ENCODE measurements around the gene MED15.
"Not testable (repeated sequence)": the region's sequence is repeated elsewhere in the genome, so short reads cannot be mapped to it uniquely, and the experiment has no call there.

MED15 gene

GRCh38 chr22:20542055-20542454, 34.6 kb downstream of the MED15 start:
- Histone ChIP-seq H4K20me1 (peaks cover 87% of the 10 kb centered on the region), H3K27ac (no peak overlapping the region), H3K27me3 (no peaks in the 10 kb centered on the region), H3K4me3 (no peak overlapping the region), H3K36me3 (peaks cover 89% of the 10 kb centered on the region), H3K4me1 (peaks cover 36% of the 10 kb centered on the region), H3K4me2 (no peak overlapping the region), H3K9ac (no peak overlapping the region), H3K9me3 (no peaks in the 10 kb centered on the region)
- TF ChIP-seq Cebpa-rat (IDR thresholded peaks at IDR 0.05), result no peak

- peaks cover 34% of the 10 kb centered on the region for H3K4me1 ChIP-seq
- no peaks in the 10 kb centered on the region for H3K27me3 ChIP-seq
- no peak overlapping the region for H3K4me2 ChIP-seq
- H3K27ac ChIP-seq, result no peak overlapping the region
- no peaks in the 10 kb centered on the region for H3K9me3 ChIP-seq
- peaks cover 87% of the 10 kb centered on the region for H4K20me1 ChIP-seq
- no peak for TF ChIP-seq Cebpa-rat (IDR thresholded peaks at IDR 0.05)
- H3K4me3 ChIP-seq, result no peak overlapping the region
- no peak overlapping the region for H3K9ac ChIP-seq
- H3K36me3 ChIP-seq, result peaks cover 82% of the 10 kb centered on the region
Observed at GRCh38 chr22:20542736-20543135, 35.3 kb downstream of the MED15 start.

- peak overlapping the region; percentile 60 for H3K4me2 ChIP-seq
- H3K9me3 ChIP-seq, H3K9ac ChIP-seq, H3K27me3 ChIP-seq, H3K27ac ChIP-seq, H3K4me3 ChIP-seq: not testable (repeated sequence)
- peaks cover 59% of the 10 kb centered on the region for H3K4me1 ChIP-seq
- H3K36me3 ChIP-seq, result peaks cover 64% of the 10 kb centered on the region
- peaks cover 95% of the 10 kb centered on the region for H4K20me1 ChIP-seq
Observed at GRCh38 chr22:20545318-20545634, 37.9 kb downstream of the MED15 start.

- Histone ChIP-seq H3K27me3 (no peaks in the 10 kb centered on the region), H3K36me3 (peaks cover 64% of the 10 kb centered on the region), H4K20me1 (peaks cover 95% of the 10 kb centered on the region), H3K4me2 (peak overlapping the region; percentile 60), H3K27ac (no peak overlapping the region), H3K9me3 (no peaks in the 10 kb centered on the region), H3K9ac (no peak overlapping the region), H3K4me3 (no peak overlapping the region), H3K4me1 (peaks cover 65% of the 10 kb centered on the region)
- TF ChIP-seq Cebpa-rat (IDR thresholded peaks at IDR 0.05), result no peak
Observed at GRCh38 chr22:20545681-20546521, 38.5 kb downstream of the MED15 start.

- no peak overlapping the region for H3K27ac ChIP-seq
- no peak overlapping the region for H3K9ac ChIP-seq
- H3K27me3 ChIP-seq, result no peaks in the 10 kb centered on the region
- H3K4me3 ChIP-seq, result no peak overlapping the region
- no peaks in the 10 kb centered on the region for H3K9me3 ChIP-seq
- H4K20me1 ChIP-seq, result peaks cover 95% of the 10 kb centered on the region
- peaks cover 64% of the 10 kb centered on the region for H3K36me3 ChIP-seq
- H3K4me1 ChIP-seq, result peaks cover 72% of the 10 kb centered on the region
- TF ChIP-seq Cebpa-rat (IDR thresholded peaks at IDR 0.05), result no peak
- peak overlapping the region; percentile 60 for H3K4me2 ChIP-seq
Observed at GRCh38 chr22:20546541-20546950, 39.1 kb downstream of the MED15 start.

GRCh38 chr22:20547029-20547428, 39.6 kb downstream of the MED15 start:
- peaks cover 76% of the 10 kb centered on the region for H3K4me1 ChIP-seq
- H3K36me3 ChIP-seq, result peaks cover 64% of the 10 kb centered on the region
- H3K27me3 ChIP-seq, result no peaks in the 10 kb centered on the region

GRCh38 chr22:20548806-20549205, 41.4 kb downstream of the MED15 start:
- Histone ChIP-seq H3K4me3 (no peak overlapping the region), H4K20me1 (peaks cover 100% of the 10 kb centered on the region), H3K4me1 (peaks cover 85% of the 10 kb centered on the region), H3K9me3 (no peaks in the 10 kb centered on the region), H3K27me3 (no peaks in the 10 kb centered on the region), H3K9ac (no peak overlapping the region), H3K4me2 (peak overlapping the region; percentile 54), H3K27ac (no peak overlapping the region), H3K36me3 (peaks cover 64% of the 10 kb centered on the region)
- TF ChIP-seq Cebpa-rat (IDR thresholded peaks at IDR 0.05), result no peak

More at GRCh38 chr22:20547029-20547428, 39.6 kb downstream of the MED15 start:
- Histone ChIP-seq H3K4me3 (no peak overlapping the region), H3K27ac (no peak overlapping the region), H3K4me2 (peak overlapping the region; percentile 60; the same call in 1 of the 2 replicates), H3K9ac (no peak overlapping the region), H4K20me1 (peaks cover 95% of the 10 kb centered on the region), H3K9me3 (no peaks in the 10 kb centered on the region)
- no peak for TF ChIP-seq Cebpa-rat (IDR thresholded peaks at IDR 0.05)

- no peaks in the 10 kb centered on the region for H3K9me3 ChIP-seq
- H3K27me3 ChIP-seq, result no peaks in the 10 kb centered on the region
- no peak overlapping the region for H3K9ac ChIP-seq
- peaks cover 64% of the 10 kb centered on the region for H3K36me3 ChIP-seq
- no peak for TF ChIP-seq Cebpa-rat (IDR thresholded peaks at IDR 0.05)
- no peak overlapping the region for H3K4me3 ChIP-seq
- peak overlapping the region; percentile 54 for H3K4me2 ChIP-seq
- H3K27ac ChIP-seq, result no peak overlapping the region
- H4K20me1 ChIP-seq, result peaks cover 100% of the 10 kb centered on the region
- peaks cover 81% of the 10 kb centered on the region for H3K4me1 ChIP-seq
Observed at GRCh38 chr22:20549232-20549841, 41.9 kb downstream of the MED15 start.

- peaks cover 72% of the 10 kb centered on the region for H3K4me1 ChIP-seq
- H3K27me3 ChIP-seq, result no peaks in the 10 kb centered on the region
- no peak overlapping the region for H3K4me3 ChIP-seq
- H3K9me3 ChIP-seq, result no peaks in the 10 kb centered on the region
- no peak overlapping the region for H3K9ac ChIP-seq
- peaks cover 64% of the 10 kb centered on the region for H3K36me3 ChIP-seq
- H3K4me2 ChIP-seq, result peak overlapping the region; percentile 54
- H4K20me1 ChIP-seq, result peaks cover 100% of the 10 kb centered on the region
- no peak overlapping the region for H3K27ac ChIP-seq
- TF ChIP-seq Cebpa-rat (IDR thresholded peaks at IDR 0.05), result no peak
Observed at GRCh38 chr22:20550057-20550817, 42.8 kb downstream of the MED15 start.

Data from BLaER1 (cell line).